ENCODE results near the gene MLPH. TPM values are rescaled to one million over a fixed set of nuclear protein-coding genes. Genes with fewer than 3 reads are reported as not detected.

The MLPH gene
- total RNA-seq, 1 donor from 2014 or later, result 34.6 TPM

GRCh38 chr2:237479747-237480146 lies 7.3 kb upstream of the MLPH start:
- Histone ChIP-seq H3K27me3 (no peaks in the 10 kb centered on the region), H3K36me3 (no peaks in the 10 kb centered on the region), H3K27ac (peak overlapping the region; percentile 92), H3K9me3 (no peaks in the 10 kb centered on the region), H3K4me1 (peaks cover 45% of the 10 kb centered on the region), H3K4me3 (no peak overlapping the region)
- TF ChIP-seq POLR2A (IDR thresholded peaks at IDR 0.05), result no peak
- TF ChIP-seq POLR2AphosphoS5 (IDR thresholded peaks at IDR 0.05; ENCODE audit: insufficient read depth in 1 of 2, low read depth in 1 of 2), result no peak
- TF ChIP-seq CTCF (IDR thresholded peaks at IDR 0.05), result no peak
- no peak for DNase-seq (ENCODE audit: extremely low spot score in 2 of 2)
- intact Hi-C loops (cut with DNase I), result loop anchor here (10.0 kb wide), 1 partner anchor 325 kb away; no protein-coding TSS in a partner anchor

GRCh38 chr2:237480556-237480955 lies 6.5 kb upstream of the MLPH start:
- Histone ChIP-seq H3K27ac (peak overlapping the region; percentile 92), H3K4me3 (no peak overlapping the region), H3K36me3 (no peaks in the 10 kb centered on the region), H3K4me1 (peaks cover 44% of the 10 kb centered on the region), H3K27me3 (no peaks in the 10 kb centered on the region), H3K9me3 (no peaks in the 10 kb centered on the region)
- DNase-seq (ENCODE audit: extremely low spot score in 2 of 2), result no peak
- TF ChIP-seq POLR2AphosphoS5 (IDR thresholded peaks at IDR 0.05; ENCODE audit: insufficient read depth in 1 of 2, low read depth in 1 of 2) (no peak), CTCF (IDR thresholded peaks at IDR 0.05) (no peak), POLR2A (IDR thresholded peaks at IDR 0.05) (no peak)
- intact Hi-C loops (cut with DNase I), result no loop called here

- Histone ChIP-seq H3K9me3 (no peaks in the 10 kb centered on the region), H3K27me3 (no peaks in the 10 kb centered on the region), H3K4me1 (peaks cover 44% of the 10 kb centered on the region), H3K4me3 (no peak overlapping the region), H3K27ac (peak overlapping the region; percentile 92), H3K36me3 (no peaks in the 10 kb centered on the region)
- TF ChIP-seq CTCF (IDR thresholded peaks at IDR 0.05), result no peak
- no peak for TF ChIP-seq POLR2A (IDR thresholded peaks at IDR 0.05)
- intact Hi-C loops (cut with DNase I), result no loop called here
- no peak for DNase-seq (ENCODE audit: extremely low spot score in 2 of 2)
Observed at GRCh38 chr2:237480988-237481525, 6.0 kb upstream of the MLPH start.

- Histone ChIP-seq H3K27ac (peak overlapping the region; percentile 92), H3K4me3 (no peak overlapping the region), H3K36me3 (no peaks in the 10 kb centered on the region), H3K27me3 (no peaks in the 10 kb centered on the region), H3K9me3 (no peaks in the 10 kb centered on the region), H3K4me1 (peaks cover 52% of the 10 kb centered on the region)
- TF ChIP-seq CTCF (IDR thresholded peaks at IDR 0.05) (no peak), POLR2A (IDR thresholded peaks at IDR 0.05) (peak in 1 of 2 donors; percentile 53), POLR2AphosphoS5 (IDR thresholded peaks at IDR 0.05; ENCODE audit: insufficient read depth in 1 of 2, low read depth in 1 of 2) (peak; percentile 91 to 93)
- DNase-seq (ENCODE audit: extremely low spot score in 2 of 2), result peak in 1 of 2 donors; percentile 97
- intact Hi-C loops (cut with DNase I), result no loop called here
Observed at GRCh38 chr2:237482485-237482884, 4.6 kb upstream of the MLPH start.

- peaks cover 59% of the 10 kb centered on the region for H3K4me1 ChIP-seq
- no peaks in the 10 kb centered on the region for H3K36me3 ChIP-seq
- intact Hi-C loops (cut with DNase I), result no loop called here
- H3K27ac ChIP-seq, result peak overlapping the region; percentile 92
- H3K4me3 ChIP-seq, result no peak overlapping the region
- DNase-seq (ENCODE audit: extremely low spot score in 2 of 2), result no peak
- no peaks in the 10 kb centered on the region for H3K9me3 ChIP-seq
- H3K27me3 ChIP-seq, result no peaks in the 10 kb centered on the region
- TF ChIP-seq POLR2AphosphoS5 (IDR thresholded peaks at IDR 0.05; ENCODE audit: insufficient read depth in 1 of 2, low read depth in 1 of 2), result peak in 1 of 2 donors; percentile 36
- TF ChIP-seq CTCF (IDR thresholded peaks at IDR 0.05), result no peak
- no peak for TF ChIP-seq POLR2A (IDR thresholded peaks at IDR 0.05)
Observed at GRCh38 chr2:237483018-237483731, 3.9 kb upstream of the MLPH start.
